Stomach smooth muscle (tissue), 2 donors: Measurements from ENCODE around the gene ROGDI.

Source experiments
- H3K27ac ChIP-seq: one replicate; pipeline ENCODE4 v1.7.0; 2013; ENCODE audit warnings: mild to moderate bottlenecking, low read length, inconsistent platforms
- H3K27me3 ChIP-seq, 2 donors: one replicate each; pipeline ENCODE4 v1.7.0; 2013; ENCODE audit warnings: low read length in 2 of 2; ENCODE audit not compliant: insufficient read depth in 2 of 2, control insufficient read depth in 1 of 2
- H3K36me3 ChIP-seq, 2 donors: one replicate each; pipeline ENCODE4 v1.7.0; 2013; ENCODE audit warnings: low read length in 2 of 2; ENCODE audit not compliant: control insufficient read depth in 2 of 2, insufficient read depth in 2 of 2
- H3K4me1 ChIP-seq: one replicate; pipeline ENCODE4 v1.7.0; 2013; ENCODE audit warnings: low read length; ENCODE audit not compliant: control insufficient read depth, insufficient read depth
- H3K4me3 ChIP-seq, 2 donors: one replicate each; pipeline ENCODE4 v1.7.0; 2013; ENCODE audit warnings: low read length in 2 of 2
- H3K9ac ChIP-seq, 2 donors: one replicate each; pipeline ENCODE4 v1.7.0; 2013; ENCODE audit warnings: low read length in 2 of 2, mild to moderate bottlenecking in 1 of 2
- H3K9me3 ChIP-seq, 2 donors: one replicate each; pipeline ENCODE4 v1.7.0; 2013; ENCODE audit warnings: low read length in 2 of 2; ENCODE audit not compliant: control insufficient read depth in 2 of 2
- donor health status: healthy.
- donor health status: Pancreatic carcinoma.

ROGDI gene

DNA sequence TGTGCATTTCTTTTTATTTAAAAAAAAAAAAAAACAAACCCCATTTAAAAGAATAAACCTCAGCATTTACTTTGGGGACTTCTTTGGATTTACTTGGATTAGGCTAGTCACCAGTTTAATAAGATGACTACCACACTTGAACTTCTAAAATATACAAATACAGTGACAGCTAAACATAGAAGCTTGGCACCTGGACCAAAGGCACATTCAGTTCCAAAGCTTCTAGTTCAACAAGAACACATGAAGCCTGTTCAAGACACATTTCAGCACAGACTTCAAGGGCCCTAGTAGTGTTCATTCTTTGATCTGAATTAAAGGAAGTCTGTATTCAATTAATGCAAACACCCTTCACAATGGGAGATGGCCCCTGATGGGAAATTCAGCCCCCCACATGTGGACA lies 11.6 kb upstream of the ROGDI start:
- H3K27me3 ChIP-seq, result no peaks in the 10 kb centered on the region
- peak overlapping the region; percentile 92 for H3K27ac ChIP-seq
- peak overlapping the region; percentile 16 to 37 for H3K9ac ChIP-seq
- H3K9me3 ChIP-seq, result no peaks in the 10 kb centered on the region
- peaks cover 15 to 34% of the 10 kb centered on the region in 2 donors for H3K36me3 ChIP-seq
- peaks cover 17% of the 10 kb centered on the region for H3K4me1 ChIP-seq
- H3K4me3 ChIP-seq, result no peak overlapping the region

- peaks cover 15 to 28% of the 10 kb centered on the region in 2 donors for H3K36me3 ChIP-seq
These were observed 11.0 kb upstream of the ROGDI start for GRCh38 chr16:4813251-4814003.

DNA sequence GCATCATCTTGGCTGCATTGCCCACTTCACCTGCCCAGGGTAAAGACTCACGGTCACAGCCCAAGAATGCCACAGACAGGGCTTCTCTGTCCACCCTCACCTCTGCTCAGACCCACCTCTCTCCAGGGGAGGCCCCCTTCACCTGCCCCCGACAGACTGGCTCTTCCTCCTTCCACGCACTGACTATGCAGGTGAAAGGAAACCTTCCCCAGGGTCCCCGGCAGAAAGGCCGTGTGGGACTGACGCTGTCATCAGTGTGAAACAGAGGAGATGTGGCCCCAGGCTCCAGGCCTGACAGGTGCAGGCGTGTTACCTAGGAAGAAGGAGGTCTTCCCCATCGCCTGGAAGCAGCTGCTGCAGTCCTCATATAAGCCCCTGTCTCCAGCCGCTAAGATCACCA lies 9.3 kb upstream of the ROGDI start:
- Histone ChIP-seq H3K27ac (peak overlapping the region; percentile 37), H3K36me3 (peaks cover 19 to 25% of the 10 kb centered on the region in 2 donors), H3K4me1 (peaks cover 17% of the 10 kb centered on the region), H3K27me3 (no peaks in the 10 kb centered on the region), H3K4me3 (no peak overlapping the region), H3K9me3 (no peaks in the 10 kb centered on the region), H3K9ac (no peak overlapping the region)

More at GRCh38 chr16:4813251-4814003, 11.0 kb upstream of the ROGDI start:
- no peaks in the 10 kb centered on the region for H3K27me3 ChIP-seq
- H3K9me3 ChIP-seq, result no peaks in the 10 kb centered on the region
- peak overlapping the region; percentile 92 for H3K27ac ChIP-seq
- peaks cover 17% of the 10 kb centered on the region for H3K4me1 ChIP-seq
- peak overlapping the region in 1 of 2 donors; percentile 42 for H3K9ac ChIP-seq
- H3K4me3 ChIP-seq, result peak overlapping the region in 1 of 2 donors; percentile 16

- no peak overlapping the region for H3K9ac ChIP-seq
These were observed 8.8 kb upstream of the ROGDI start for GRCh38 chr16:4811242-4811641.

DNA sequence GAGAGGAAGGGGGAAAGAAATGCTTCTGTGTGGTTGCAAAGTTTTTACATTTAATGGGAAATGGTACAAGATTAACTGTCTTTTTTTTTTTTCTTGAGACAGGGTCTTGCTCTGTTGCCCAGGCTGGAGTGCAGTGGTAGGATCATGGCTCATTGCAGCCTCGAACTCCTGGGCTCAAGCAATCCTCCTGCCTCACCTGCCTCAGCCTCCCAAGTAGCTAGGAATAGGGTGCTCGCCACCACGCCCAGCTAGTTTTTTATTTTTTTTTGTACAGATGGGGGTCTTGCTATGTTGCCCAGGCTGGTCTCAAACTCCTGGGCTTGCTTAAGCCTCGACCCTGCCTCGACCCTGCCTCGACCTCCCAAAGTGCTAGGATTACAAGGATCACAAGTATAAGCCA lies 3.8 kb upstream of the ROGDI start:
- Histone ChIP-seq H3K36me3 (peaks cover 15 to 22% of the 10 kb centered on the region in 2 donors), H3K4me1 (peaks cover 19% of the 10 kb centered on the region), H3K27me3 (no peaks in the 10 kb centered on the region), H3K27ac (no peak overlapping the region), H3K9ac (no peak overlapping the region), H3K4me3 (no peak overlapping the region), H3K9me3 (no peaks in the 10 kb centered on the region)

More at GRCh38 chr16:4811242-4811641, 8.8 kb upstream of the ROGDI start:
- H3K27ac ChIP-seq, result no peak overlapping the region
- H3K4me3 ChIP-seq, result no peak overlapping the region
- H3K4me1 ChIP-seq, result peaks cover 17% of the 10 kb centered on the region
- no peaks in the 10 kb centered on the region for H3K27me3 ChIP-seq
- H3K36me3 ChIP-seq, result peaks cover 19 to 25% of the 10 kb centered on the region in 2 donors
- no peaks in the 10 kb centered on the region for H3K9me3 ChIP-seq

DNA sequence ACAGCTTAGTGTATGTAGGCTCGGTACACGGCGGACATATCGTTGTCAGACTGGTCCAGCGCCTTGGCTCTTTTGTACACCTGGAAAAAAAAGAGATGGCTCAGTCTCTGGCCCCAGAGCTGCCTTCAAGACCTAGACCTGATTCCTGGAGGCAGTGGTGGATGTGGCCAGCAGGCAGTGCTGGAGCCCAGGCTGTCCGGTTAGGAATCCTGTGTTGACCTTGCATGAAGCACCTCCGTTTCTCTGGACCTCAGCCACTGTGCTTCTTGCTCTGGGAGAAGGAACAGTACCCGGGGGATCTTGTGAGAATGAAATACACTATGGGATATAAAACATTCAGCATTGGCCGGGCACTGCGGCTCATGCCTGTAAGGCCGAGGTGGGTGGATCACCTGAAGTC lies 2.8 kb upstream of the ROGDI start:
- H3K9ac ChIP-seq, result no peak overlapping the region
- no peaks in the 10 kb centered on the region for H3K27me3 ChIP-seq
- H3K27ac ChIP-seq, result peak overlapping the region; percentile 78
- H3K4me1 ChIP-seq, result peaks cover 30% of the 10 kb centered on the region
- no peak overlapping the region for H3K4me3 ChIP-seq
- H3K36me3 ChIP-seq, result peaks cover 11 to 20% of the 10 kb centered on the region in 2 donors
- no peaks in the 10 kb centered on the region for H3K9me3 ChIP-seq

DNA sequence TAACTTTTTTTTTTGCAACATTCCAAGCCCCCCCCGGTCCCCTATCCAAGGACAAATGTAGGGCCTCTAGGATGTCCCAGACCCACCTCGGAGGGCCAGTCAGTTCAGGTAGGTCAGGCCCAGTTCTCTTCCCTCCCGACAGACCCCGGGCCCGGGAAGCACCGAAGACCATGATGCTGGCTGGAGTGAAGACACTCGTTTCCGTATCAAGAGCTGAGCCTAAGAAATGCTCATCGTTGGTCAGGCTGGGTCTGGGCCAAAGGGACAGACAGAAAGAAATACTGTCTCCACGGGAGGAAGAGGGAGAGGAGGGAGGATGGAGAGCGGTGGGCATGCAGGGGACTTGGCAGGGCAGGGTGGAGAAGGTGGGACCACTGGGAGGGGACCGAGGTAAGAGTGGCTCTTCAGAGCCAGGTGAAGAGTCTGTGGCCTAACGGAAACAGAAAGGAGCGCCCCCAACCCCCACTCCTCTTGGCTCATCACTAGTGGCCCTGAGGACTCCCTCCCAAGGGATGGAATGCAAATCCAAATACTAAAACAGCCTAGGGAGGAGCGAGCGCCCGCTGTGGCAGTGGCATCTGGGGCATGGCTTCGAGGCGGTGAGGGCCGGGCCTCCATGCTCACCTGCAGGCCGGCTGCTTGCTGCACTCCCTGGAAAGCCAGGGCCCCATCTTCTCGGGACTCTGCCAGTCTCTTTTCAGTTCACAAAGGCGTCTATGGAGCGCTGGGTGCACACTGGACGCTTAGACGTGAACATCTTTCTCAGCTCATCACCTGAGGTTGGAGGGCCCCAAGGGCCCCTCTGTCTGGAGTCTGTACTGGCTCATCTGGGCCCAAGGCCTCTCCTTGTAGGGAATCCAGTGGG lies 1.7 kb upstream of the ROGDI start:
- Histone ChIP-seq H3K27me3 (no peaks in the 10 kb centered on the region), H3K36me3 (peaks cover 18 to 25% of the 10 kb centered on the region in 2 donors), H3K4me1 (peaks cover 31% of the 10 kb centered on the region), H3K4me3 (no peak overlapping the region), H3K27ac (peak overlapping the region; percentile 78), H3K9ac (no peak overlapping the region), H3K9me3 (no peaks in the 10 kb centered on the region)

DNA sequence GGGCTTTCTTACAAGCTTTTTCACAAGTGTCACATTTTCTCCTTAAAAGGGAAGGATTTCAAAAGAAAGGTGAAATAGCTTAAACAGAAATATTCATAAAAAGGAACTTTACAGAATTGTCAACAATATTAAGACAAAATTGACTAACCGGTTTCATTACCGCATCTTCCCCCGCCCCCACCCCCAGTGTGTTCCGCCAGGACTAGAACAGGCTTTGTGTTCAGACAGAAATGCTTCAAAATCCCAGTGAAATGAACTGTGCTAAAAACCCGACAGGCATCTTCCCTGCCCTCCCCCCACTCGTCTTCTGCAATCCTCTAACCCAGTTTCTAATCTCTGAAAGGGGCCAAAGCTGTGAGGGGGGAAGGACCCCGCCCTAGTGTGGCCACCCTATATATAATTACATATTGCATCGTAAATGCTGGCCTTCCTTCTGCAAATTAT lies 990 bp upstream of the ROGDI start:
- Histone ChIP-seq H3K4me1 (peaks cover 31% of the 10 kb centered on the region), H3K27ac (peak overlapping the region; percentile 78), H3K9ac (peak overlapping the region in 1 of 2 donors; percentile 74), H3K36me3 (peaks cover 23 to 27% of the 10 kb centered on the region in 2 donors), H3K27me3 (no peaks in the 10 kb centered on the region), H3K4me3 (peak overlapping the region; percentile 73 to 83), H3K9me3 (no peaks in the 10 kb centered on the region)

DNA sequence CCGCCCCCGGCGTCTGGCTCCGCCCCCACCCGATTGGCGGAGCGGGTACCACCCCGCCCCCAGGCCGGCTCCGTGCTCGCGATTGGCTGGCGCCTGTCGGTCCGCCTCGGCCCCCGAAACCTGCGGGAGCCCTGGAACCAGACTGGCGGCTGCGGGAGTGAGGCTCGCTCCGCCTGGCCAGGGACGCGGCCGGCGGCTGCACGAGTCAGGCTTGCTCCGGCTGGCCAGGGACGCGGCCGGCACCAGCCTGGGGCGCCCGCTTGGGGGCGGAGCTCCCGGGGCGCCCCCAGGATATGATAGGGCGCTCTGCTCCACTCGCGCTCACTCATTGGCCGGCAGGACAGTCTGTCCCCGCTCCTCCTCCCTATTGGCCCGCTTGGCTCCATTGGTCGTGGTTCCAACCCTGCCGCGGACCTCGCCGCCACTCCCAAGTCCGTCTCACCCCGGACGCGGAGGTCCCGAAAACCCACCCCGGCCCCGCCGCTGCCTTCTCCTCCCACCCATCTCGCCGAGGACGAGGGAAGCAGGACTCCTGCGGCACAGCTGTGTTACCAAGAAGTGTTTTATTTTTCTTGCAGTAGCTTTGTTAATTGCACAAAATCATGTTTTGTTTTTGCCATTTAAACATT lies 340 bp upstream of the ROGDI start:
- Histone ChIP-seq H3K4me1 (peaks cover 31% of the 10 kb centered on the region), H3K27ac (peak overlapping the region; percentile 78), H3K36me3 (peaks cover 24 to 28% of the 10 kb centered on the region in 2 donors), H3K27me3 (no peaks in the 10 kb centered on the region), H3K9ac (peak overlapping the region; percentile 62 to 74), H3K4me3 (peak overlapping the region; percentile 73 to 83), H3K9me3 (no peaks in the 10 kb centered on the region)
